Smooth muscle cell of the umbilical artery (primary cell): Measurements from ENCODE around the gene BBOF1. TPM values are rescaled to one million over a fixed set of nuclear protein-coding genes. Genes with fewer than 3 reads are reported as not detected.

Experiments
- total RNA-seq: library from RNA; depleted of rRNA; stranded (reverse); fragments of >200 nt; gene quantifications from 2 replicates; pipeline ENCODE4 v1.2.3, GENCODE V29; 2014

Gene BBOF1, protein sequence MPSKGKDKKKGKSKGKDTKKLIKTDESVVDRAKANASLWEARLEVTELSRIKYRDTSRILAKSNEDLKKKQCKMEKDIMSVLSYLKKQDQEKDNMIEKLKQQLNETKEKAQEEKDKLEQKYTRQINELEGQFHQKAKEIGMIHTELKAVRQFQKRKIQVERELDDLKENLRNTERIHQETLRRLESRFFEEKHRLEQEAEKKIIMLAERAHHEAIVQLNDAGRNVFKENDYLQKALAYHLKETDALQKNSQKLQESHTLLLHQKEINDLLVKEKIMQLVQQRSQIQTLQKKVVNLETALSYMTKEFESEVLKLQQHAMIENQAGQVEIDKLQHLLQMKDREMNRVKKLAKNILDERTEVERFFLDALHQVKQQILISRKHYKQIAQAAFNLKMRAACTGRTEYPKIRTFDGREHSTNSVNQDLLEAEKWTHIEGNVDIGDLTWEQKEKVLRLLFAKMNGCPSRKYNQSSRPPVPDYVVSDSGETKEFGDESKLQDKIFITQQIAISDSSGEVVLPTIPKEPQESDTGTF
- total RNA-seq = 6.9 and 11.3 TPM in 2 replicates

GRCh38 chr14:74018586-74019407 lies at the start of gene BBOF1, which contains the start of gene ENTPD5:
Gene BBOF1, plus strand, starts transcription at chr14:74019349. Its CDS starts 130 bp downstream, at chr14:74019479.
Gene ENTPD5, minus strand, starts transcription at chr14:74019288. Its CDS starts 31,186 bp downstream, at chr14:73988102.

DNA sequence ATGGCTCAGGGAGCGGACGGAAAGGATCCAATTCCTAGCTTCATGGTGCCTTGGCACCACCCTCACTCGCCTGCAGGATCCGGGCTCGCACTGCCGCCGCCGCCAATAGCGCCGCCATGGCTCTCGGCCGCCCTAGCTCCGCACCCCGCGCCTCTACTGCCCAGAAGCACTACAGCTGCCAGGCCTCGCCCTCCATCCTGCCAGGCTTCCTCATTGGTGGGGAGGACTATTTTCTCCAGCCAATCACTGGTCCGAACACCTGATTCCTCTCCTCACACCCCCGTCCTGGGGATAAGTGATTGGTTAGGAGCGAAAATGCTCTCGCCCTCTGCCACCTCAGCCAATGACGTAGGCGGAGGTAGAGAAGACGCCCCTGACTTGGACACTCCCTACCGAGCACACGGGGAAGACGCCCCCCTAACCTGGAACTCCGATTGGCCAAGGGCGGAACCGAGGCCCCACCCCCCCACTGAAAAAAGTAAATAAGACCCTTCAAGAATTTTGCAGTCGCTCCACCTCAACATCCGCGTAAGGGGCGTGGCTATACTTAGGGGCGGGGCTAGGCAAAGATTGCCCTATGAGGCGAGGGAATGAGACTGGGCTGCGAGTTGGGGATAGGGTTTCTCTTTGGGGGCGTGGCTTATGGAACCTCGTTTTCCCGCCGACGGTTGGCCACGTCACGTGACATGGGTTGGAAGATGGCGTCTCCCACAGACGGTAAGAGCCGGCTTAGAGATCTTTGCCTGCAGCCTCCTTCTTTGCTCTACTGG lies 65.3 kb downstream of the BBOF1 start, which contains the start of the genes ALDH6A1 and LIN52:
Gene ALDH6A1 (minus strand): TSS at position 177 of the 770 bp plus-strand sequence. CDS start 59 bp downstream, at position 118.
Gene LIN52 (plus strand): TSS at position 680 of the 770 bp plus-strand sequence. CDS start 19 bp downstream, at position 699.

Other genes starting within 250 kb of the BBOF1 start
- 4.7 and 8.3 TPM in 2 replicates for gene PTGR2, start 167.5 kb upstream of the BBOF1 start, total RNA-seq
- gene ZNF410, start 132.5 kb upstream of the BBOF1 start, total RNA-seq = 66.9 and 72.5 TPM in 2 replicates
- gene FAM161B, start 69.3 kb upstream of the BBOF1 start, total RNA-seq = 4.2 and 4.4 TPM in 2 replicates
- 26.4 and 27.0 TPM in 2 replicates for gene COQ6, start 69.0 kb upstream of the BBOF1 start, total RNA-seq
- gene ENTPD5, start 61 bp upstream of the BBOF1 start, total RNA-seq = 18.7 and 19.0 TPM in 2 replicates
- 17.4 and 45.4 TPM in 2 replicates for gene ALDH6A1, start 65.1 kb downstream of the BBOF1 start, total RNA-seq
- gene LIN52, start 65.6 kb downstream of the BBOF1 start, total RNA-seq = 7.8 and 9.2 TPM in 2 replicates
- not detected in 2 replicates for gene VSX2, start 220.1 kb downstream of the BBOF1 start, total RNA-seq